ENCODE data around the gene LPAR2. TPM values are rescaled to one million over a fixed set of nuclear protein-coding genes. Genes with fewer than 3 reads are reported as not detected.
A peak's percentile ranks its signal among the peaks of the same experiment; 100 is the strongest.
"Not testable (repeated sequence)": the region's sequence is repeated elsewhere in the genome, so short reads cannot be mapped to it uniquely, and the experiment has no call there.

The LPAR2 gene
- total RNA-seq (2014; rRNA removed; shearing (Covaris generic); ENCODE audit: low replicate concordance) = 0.79 TPM in 1 of 2 replicates, not detected in the other

- Histone ChIP-seq H3K36me3 (no peaks in the 10 kb centered on the region; the same call in 1 of the 2 replicates), H3K9me3 (no peaks in the 10 kb centered on the region), H3K27me3 (no peaks in the 10 kb centered on the region), H3K4me3 (no peak within 1 kb of the TSS)
- no peak for DNase-seq
Measured at GRCh38 chr19:19627621-19628500, at the start of gene LPAR2. LPAR2 (minus strand) TSS chr19:19628220; CDS start chr19:19627275, 945 bp downstream.

DNA sequence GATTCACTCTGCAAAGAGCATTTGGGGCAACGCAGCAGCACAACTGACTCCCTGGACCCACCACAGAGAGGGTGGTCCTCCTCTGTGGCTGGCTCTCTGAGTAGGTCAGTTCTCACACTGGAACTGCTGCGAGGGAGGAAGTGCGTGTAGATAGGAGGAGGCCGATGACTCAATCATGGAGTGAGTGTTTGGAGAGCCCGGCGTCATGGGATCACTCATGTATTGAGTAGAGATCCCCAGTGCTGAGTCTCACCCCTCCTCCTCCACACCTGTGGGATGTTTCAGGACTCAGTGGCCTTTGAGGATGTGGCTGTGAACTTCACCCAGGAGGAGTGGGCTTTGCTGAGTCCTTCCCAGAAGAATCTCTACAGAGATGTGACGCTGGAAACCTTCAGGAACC, 49.6 kb upstream of the LPAR2 start:
- Histone ChIP-seq H3K27me3 (no peaks in the 10 kb centered on the region), H3K36me3 (peaks cover 85% of the 10 kb centered on the region), H3K9me3 (peaks cover 61% of the 10 kb centered on the region), H3K4me3 (no peak overlapping the region)
- DNase-seq = no peak

DNA sequence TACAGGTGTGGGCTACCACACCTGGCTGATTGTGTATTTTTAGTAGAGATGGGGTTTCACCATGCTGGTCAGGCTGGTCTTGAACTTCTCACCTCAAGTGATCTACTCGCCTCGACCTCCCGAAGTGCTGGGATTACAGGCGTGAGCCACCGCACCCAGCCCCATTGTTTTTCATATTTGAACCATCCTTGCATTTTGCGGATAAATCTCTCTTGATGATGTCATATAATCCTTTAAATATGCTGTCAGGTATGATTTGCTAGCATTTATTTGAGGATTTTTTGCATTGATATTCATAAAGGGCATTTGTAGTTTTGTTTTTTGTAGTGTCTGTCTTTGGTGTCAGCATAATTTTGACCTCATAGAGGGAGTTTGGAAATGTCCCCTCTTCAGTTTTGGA, 46.3 kb upstream of the LPAR2 start:
- DNase-seq = no peak
- Histone ChIP-seq H3K36me3 (peaks cover 72% of the 10 kb centered on the region), H3K27me3 (no peaks in the 10 kb centered on the region), H3K9me3 (peaks cover 59% of the 10 kb centered on the region), H3K4me3 (no peak overlapping the region)

DNA sequence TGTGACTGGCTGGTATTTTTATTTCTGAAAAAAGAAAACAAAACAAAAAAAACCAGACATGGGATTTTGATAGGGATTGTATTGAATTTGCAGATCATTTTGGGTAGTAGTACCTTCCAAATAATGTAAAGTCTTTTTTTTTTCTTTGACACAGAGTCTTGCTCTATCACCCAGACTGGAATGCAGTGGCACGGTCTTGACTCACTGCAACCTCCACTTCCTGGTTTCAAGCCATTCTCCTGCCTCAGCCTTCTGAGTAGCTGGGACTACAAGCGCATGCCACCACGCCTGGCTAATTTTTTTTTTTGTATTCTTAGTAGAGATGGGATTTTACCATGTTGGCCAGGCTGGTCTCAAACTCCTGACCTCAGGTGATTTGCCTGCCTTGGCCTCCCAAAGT, 44.8 kb upstream of the LPAR2 start:
- no peak for DNase-seq
- Histone ChIP-seq H3K4me3 (no peak overlapping the region), H3K9me3 (peaks cover 49% of the 10 kb centered on the region)

GRCh38 chr19:19670070-19670551, 42.1 kb upstream of the LPAR2 start:
- Histone ChIP-seq H3K36me3 (peaks cover 34% of the 10 kb centered on the region), H3K4me3 (peak overlapping the region; percentile 91), H3K27me3 (no peaks in the 10 kb centered on the region), H3K9me3 (peaks cover 33% of the 10 kb centered on the region)
- DNase-seq = no peak

More for the DNA sequence above, 44.8 kb upstream of the LPAR2 start:
- H3K27me3 ChIP-seq = no peaks in the 10 kb centered on the region
- H3K36me3 ChIP-seq = peaks cover 60% of the 10 kb centered on the region

GRCh38 chr19:19668230-19669012, 40.4 kb upstream of the LPAR2 start, which contains the start of gene ZNF101:
ZNF101 (plus strand) TSS chr19:19668839; CDS start chr19:19668964, 125 bp downstream.
- peak within 1 kb of the TSS; percentile 91 for H3K4me3 ChIP-seq
- peak; percentile 97 for DNase-seq
- peaks cover 20% of the 10 kb centered on the region for H3K36me3 ChIP-seq
- H3K27me3 ChIP-seq = no peaks in the 10 kb centered on the region
- H3K9me3 ChIP-seq = peaks cover 21% of the 10 kb centered on the region

- peaks cover 16% of the 10 kb centered on the region for H3K9me3 ChIP-seq
- not testable (repeated sequence) for DNase-seq, H3K4me3 ChIP-seq, H3K27me3 ChIP-seq
- peaks cover 33% of the 10 kb centered on the region for H3K36me3 ChIP-seq
Measured at GRCh38 chr19:19665420-19665948, 37.5 kb upstream of the LPAR2 start.

DNA sequence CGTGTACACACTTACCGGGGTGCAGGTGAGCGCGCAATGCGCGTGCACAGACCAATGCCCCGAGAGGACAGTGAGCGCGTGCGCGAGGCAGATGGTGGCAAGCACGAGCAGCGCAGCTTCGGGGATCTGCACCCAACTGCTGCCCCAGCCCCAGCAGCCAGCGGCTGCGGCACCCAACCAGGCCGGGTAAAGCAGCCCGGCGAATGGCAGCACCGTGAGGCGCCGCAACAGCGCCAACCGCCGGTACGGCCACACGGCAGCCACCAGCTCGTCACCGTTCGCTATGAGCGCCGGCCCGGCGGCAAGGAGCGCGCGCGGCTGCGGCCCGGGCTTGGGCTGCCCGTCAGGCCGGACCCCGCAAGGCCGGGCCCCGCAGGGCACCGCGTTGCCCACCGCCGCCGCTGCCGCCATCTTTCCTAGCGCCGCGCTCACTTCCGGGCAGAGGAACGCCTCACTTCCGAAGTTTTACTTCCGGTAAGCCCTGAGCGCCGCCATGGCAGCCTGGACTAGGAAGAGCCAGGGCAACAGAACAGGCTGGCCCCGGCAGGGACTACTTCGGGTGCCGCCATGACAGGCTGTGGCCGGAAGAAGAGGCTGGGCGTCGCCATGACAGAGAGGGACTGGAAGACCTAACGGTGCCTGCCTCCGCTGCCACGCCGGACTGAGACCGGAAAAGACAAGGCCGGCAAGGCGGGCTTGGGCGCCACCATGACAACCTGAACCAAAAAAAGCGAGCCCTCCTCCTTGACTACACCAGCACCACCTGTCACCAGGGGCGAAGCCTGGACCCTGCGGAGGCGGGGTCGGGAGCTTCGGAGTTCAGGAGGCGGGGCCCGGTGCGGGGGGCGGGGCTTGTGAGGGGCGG, 35.5 kb upstream of the LPAR2 start, which contains the start of gene ATP13A1:
Gene ATP13A1 (minus strand): TSS at position 421 of the 865 bp plus-strand sequence. CDS start 10 bp downstream, at position 411.
- peaks cover 2% of the 10 kb centered on the region; the same call in 1 of the 2 replicates for H3K9me3 ChIP-seq
- H3K4me3 ChIP-seq = peak within 1 kb of the TSS; percentile 84
- DNase-seq = peak; percentile 99
- no peaks in the 10 kb centered on the region for H3K27me3 ChIP-seq
- H3K36me3 ChIP-seq = peaks cover 45% of the 10 kb centered on the region

DNA sequence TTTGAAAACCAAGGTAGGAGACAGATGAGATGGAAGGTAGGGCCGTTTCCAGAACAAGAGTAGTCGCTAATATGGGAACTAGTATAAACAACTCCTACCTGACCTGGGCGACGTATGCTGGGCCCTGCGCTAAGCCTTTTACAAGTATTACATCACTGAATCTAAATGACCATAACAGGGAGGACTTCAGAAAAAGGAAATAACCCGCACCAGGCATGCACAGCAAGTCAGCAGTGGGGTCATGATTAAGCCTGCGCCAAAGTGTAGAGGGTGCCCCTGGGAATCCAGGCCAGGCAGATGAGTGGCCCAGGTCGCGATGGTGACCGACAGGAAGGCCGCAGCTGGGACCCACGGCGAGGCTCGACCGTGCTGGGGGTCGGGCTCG, 34.8 kb upstream of the LPAR2 start:
- no peaks in the 10 kb centered on the region for H3K27me3 ChIP-seq
- peaks cover 2% of the 10 kb centered on the region; the same call in 1 of the 2 replicates for H3K9me3 ChIP-seq
- peaks cover 51% of the 10 kb centered on the region for H3K36me3 ChIP-seq
- no peak for DNase-seq
- peak overlapping the region; percentile 84 for H3K4me3 ChIP-seq

GRCh38 chr19:19662344-19662743, 34.3 kb upstream of the LPAR2 start:
- H3K36me3 ChIP-seq = peaks cover 56% of the 10 kb centered on the region
- peak overlapping the region; percentile 84 for H3K4me3 ChIP-seq
- H3K9me3 ChIP-seq = peaks cover 2% of the 10 kb centered on the region; the same call in 1 of the 2 replicates
- no peak for DNase-seq
- no peaks in the 10 kb centered on the region for H3K27me3 ChIP-seq

- peaks cover 62% of the 10 kb centered on the region for H3K36me3 ChIP-seq
- no peak for DNase-seq
- peak overlapping the region; percentile 84; the same call in 1 of the 2 replicates for H3K4me3 ChIP-seq
- H3K27me3 ChIP-seq = no peaks in the 10 kb centered on the region
- peaks cover 2% of the 10 kb centered on the region; the same call in 1 of the 2 replicates for H3K9me3 ChIP-seq
Measured at GRCh38 chr19:19661675-19662251, 33.7 kb upstream of the LPAR2 start.

- Histone ChIP-seq H3K4me3 (no peak overlapping the region), H3K9me3 (peaks cover 2% of the 10 kb centered on the region; the same call in 1 of the 2 replicates), H3K27me3 (no peaks in the 10 kb centered on the region), H3K36me3 (peaks cover 67% of the 10 kb centered on the region)
- no peak for DNase-seq
Measured at GRCh38 chr19:19661141-19661674, 33.2 kb upstream of the LPAR2 start.

DNA sequence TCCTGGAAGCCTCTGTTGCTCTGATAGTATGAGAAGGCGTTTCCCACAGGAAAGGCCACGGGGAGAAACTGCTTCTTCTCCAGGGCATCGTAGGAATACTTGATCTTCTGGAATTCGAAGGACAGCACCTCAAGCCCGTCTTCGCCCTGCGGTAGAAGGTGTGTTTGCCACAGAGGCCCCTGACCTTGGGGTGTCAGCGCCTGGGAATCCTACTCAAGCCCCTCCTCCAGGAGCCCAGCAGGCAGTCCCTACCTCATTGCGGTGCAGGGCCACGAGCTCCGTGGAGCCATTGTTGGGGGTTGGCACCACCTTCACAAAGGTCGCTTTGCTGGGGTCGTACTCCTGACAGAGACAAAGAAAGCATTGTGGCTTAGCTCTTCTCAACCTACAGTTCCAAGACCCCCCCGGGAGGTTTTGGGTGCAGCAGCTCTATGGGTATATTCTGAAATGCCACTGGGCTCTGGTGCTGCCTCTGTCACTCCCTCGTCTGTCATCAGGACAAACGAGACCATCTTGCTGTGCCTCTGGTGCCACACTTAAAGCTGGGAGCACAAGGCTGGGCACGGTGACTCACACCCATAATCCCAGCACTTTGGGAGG, 31.7 kb upstream of the LPAR2 start:
- no peak overlapping the region for H3K4me3 ChIP-seq
- H3K36me3 ChIP-seq = peaks cover 82% of the 10 kb centered on the region
- H3K27me3 ChIP-seq = no peaks in the 10 kb centered on the region
- no peak for DNase-seq
- no peaks in the 10 kb centered on the region for H3K9me3 ChIP-seq

DNA sequence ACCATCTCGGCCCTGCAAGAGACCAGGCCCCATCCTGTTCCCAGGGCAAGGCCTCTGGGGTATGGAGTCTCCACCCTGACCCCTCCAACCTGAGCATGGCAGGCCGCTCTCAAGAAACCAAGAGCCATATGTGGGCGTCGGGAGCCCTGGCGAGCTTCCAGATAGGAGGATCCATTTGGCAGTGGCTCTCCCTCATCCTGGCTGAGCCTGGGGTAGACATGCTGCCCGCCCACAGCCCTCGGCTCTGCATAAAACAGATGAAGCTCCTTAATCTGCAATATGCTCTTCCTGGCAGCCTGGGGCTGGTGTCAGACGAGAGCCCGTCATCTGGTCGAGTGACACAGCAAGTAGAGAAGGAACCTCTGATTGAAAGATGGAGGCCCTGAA, 29.4 kb upstream of the LPAR2 start:
- H3K27me3 ChIP-seq = no peaks in the 10 kb centered on the region
- H3K4me3 ChIP-seq = no peak overlapping the region
- DNase-seq = no peak
- H3K9me3 ChIP-seq = no peaks in the 10 kb centered on the region
- H3K36me3 ChIP-seq = peaks cover 98% of the 10 kb centered on the region
